Retinal pigment epithelial cell (primary cell): ENCODE measurements around the gene POTEI.
A peak's percentile ranks its signal among the peaks of the same experiment; 100 is the strongest.
"Not testable (repeated sequence)": the region's sequence is repeated elsewhere in the genome, so short reads cannot be mapped to it uniquely, and the experiment has no call there.

Experiments used
- DNase-seq: peaks from one replicate; pipeline ENCODE4 v3.0.0-alpha.2; 2010; ENCODE audit warnings: low read depth
- H3K4me3 ChIP-seq: 2 replicates; pipeline ENCODE4 v1.5.1; 2011; ENCODE audit warnings: mild to moderate bottlenecking, low read length, control low read depth, moderate library complexity
- CTCF ChIP-seq: conservative IDR thresholded peaks from 2 replicates; pipeline ENCODE4 v1.5.1; 2011; ENCODE audit warnings: low read depth, low read length, control low read depth, inconsistent platforms

POTEI gene

GRCh38 chr2:130510807-130511746, 1.9 kb upstream of the POTEI start:
- not testable (repeated sequence) for H3K4me3 ChIP-seq, DNase-seq

- H3K4me3 ChIP-seq, DNase-seq: not testable (repeated sequence)
Measured at GRCh38 chr2:130491073-130491472, 18.1 kb downstream of the POTEI start.

GRCh38 chr2:130455413-130455812, 53.7 kb downstream of the POTEI start:
- not testable (repeated sequence) for DNase-seq, H3K4me3 ChIP-seq

- not testable (repeated sequence) for DNase-seq
Measured at GRCh38 chr2:130454712-130455083, 54.4 kb downstream of the POTEI start.

GRCh38 chr2:130453955-130454711, 55.0 kb downstream of the POTEI start:
- H3K4me3 ChIP-seq, DNase-seq: not testable (repeated sequence)

More at GRCh38 chr2:130454712-130455083, 54.4 kb downstream of the POTEI start:
- not testable (repeated sequence) for H3K4me3 ChIP-seq

GRCh38 chr2:130452897-130453296, 56.2 kb downstream of the POTEI start:
- DNase-seq, H3K4me3 ChIP-seq: not testable (repeated sequence)

- H3K4me3 ChIP-seq, DNase-seq: not testable (repeated sequence)
Measured at GRCh38 chr2:130451823-130452222, 57.3 kb downstream of the POTEI start.

GRCh38 chr2:130451278-130451677, 57.9 kb downstream of the POTEI start:
- not testable (repeated sequence) for H3K4me3 ChIP-seq, DNase-seq

GRCh38 chr2:130450366-130450765, 58.8 kb downstream of the POTEI start:
- not testable (repeated sequence) for H3K4me3 ChIP-seq, DNase-seq

- H3K4me3 ChIP-seq, result peak overlapping the region; percentile 26
- not testable (repeated sequence) for DNase-seq
- TF ChIP-seq CTCF, result peak; percentile 15
Measured at GRCh38 chr2:130427631-130428030, 81.5 kb downstream of the POTEI start.

GRCh38 chr2:130418845-130419244, 90.3 kb downstream of the POTEI start:
- DNase-seq, H3K4me3 ChIP-seq: not testable (repeated sequence)

GRCh38 chr2:130416693-130417092, 92.4 kb downstream of the POTEI start:
- H3K4me3 ChIP-seq, DNase-seq: not testable (repeated sequence)
